K562 (cell line): ENCODE results near the gene SLC30A1. TPM values are rescaled to one million over a fixed set of nuclear protein-coding genes. Genes with fewer than 3 reads are reported as not detected.

Experiments
- CEBPB ChIP-seq: fragments of 450-650 bp; IDR thresholded peaks from 2 replicates; pipeline ENCODE4 v1.6.1; 2016; ENCODE audit warnings: missing genetic modification characterization, missing compliant biosample characterization
- ESRRA ChIP-seq: fragments of 450-650 bp; IDR thresholded peaks from 2 replicates; pipeline ENCODE4 v1.6.1; 2014; ENCODE audit warnings: low read depth, mild to moderate bottlenecking, moderate library complexity, borderline replicate concordance
- HDAC6 ChIP-seq: IDR thresholded peaks from 2 replicates; pipeline ENCODE4 v1.6.1; 2012; ENCODE audit warnings: low read depth, mild to moderate bottlenecking, control low read depth, inconsistent platforms, low read length, moderate library complexity
- NR4A1 ChIP-seq, 2 experiments: fragments of 250-450 bp in 1 of 2; fragments of 450-650 bp in 1 of 2; sonication (Bioruptor Pico) in 1 of 2; IDR thresholded peaks; 2 replicates each; pipeline versions ENCODE4 v1.4.0 to v1.6.1; 2016 to 2020; ENCODE audit warnings: mild to moderate bottlenecking in 2 of 2, missing compliant biosample characterization in 1 of 2, missing genetic modification characterization in 1 of 2, moderate library complexity in 1 of 2
- RFX5 ChIP-seq: IDR thresholded peaks from 2 replicates; pipeline ENCODE4 v1.6.1; 2011; ENCODE audit warnings: low read depth, mild to moderate bottlenecking, improper control_type of control experiment, low read length
- TBP ChIP-seq: optimal IDR thresholded peaks from 2 replicates; pipeline ENCODE3; 2011; ENCODE audit warnings: low read depth, low read length, improper control_type of control experiment
- ZNF217 ChIP-seq: sonication (generic); formaldehyde crosslinking; IDR thresholded peaks from 2 replicates; pipeline ENCODE4 v1.8.0; 2022; ENCODE audit warnings: mild to moderate bottlenecking, missing genetic modification reagents
- ZNF311 ChIP-seq: fragments of 250-450 bp; sonication (Bioruptor Pico); IDR thresholded peaks from 2 replicates; pipeline ENCODE4 v1.4.0; 2020; ENCODE audit warnings: mild to moderate bottlenecking, moderate library complexity
- ZNF354B ChIP-seq: fragments of 250-450 bp; sonication (Bioruptor Pico); IDR thresholded peaks from 2 replicates; pipeline ENCODE4 v1.4.0; 2020
- polyA plus RNA-seq, 8 experiments: library from polyadenylated mRNA; depleted of rRNA in 4 of 8; stranded (reverse) in 5 of 8; unstranded in 3 of 8; fragments of >200 nt; fragmentation: Nextera tagmentation in 2 of 8; fragmentation: Illumina TruSeq in 1 of 8; extraction: Ambion mirVana in 2 of 8; extraction: Trizol in 1 of 8; gene quantifications; 2 replicates each; pipeline versions ENCODE4 v1.2.1 to v1.2.3, GENCODE V29; 2011 to 2014; ENCODE audit warnings: inconsistent platforms in 1 of 8, missing spikeins in 1 of 8
- total RNA-seq, 7 experiments: library from RNA; depleted of rRNA in 6 of 7; stranded (reverse); fragments of >200 nt in 6 of 7; fragmentation: Illumina TruSeq in 2 of 7; extraction: Trizol in 2 of 7; gene quantifications; 2 replicates each; pipeline versions ENCODE4 v1.2.1 to v1.2.3, GENCODE V29; 2011 to 2021; ENCODE audit warnings: low replicate concordance in 1 of 7
- TF ChIP-seq, protein P1 (sequence below): fragments of 450-650 bp; IDR thresholded peaks from 2 replicates; pipeline ENCODE4 v1.7.1; 2018; ENCODE audit warnings: mild to moderate bottlenecking, low read depth; ENCODE audit not compliant: partially characterized antibody
- TF ChIP-seq, protein P2 (sequence below): fragments of 450-650 bp; formaldehyde crosslinking; IDR thresholded peaks from 2 replicates; pipeline ENCODE4 v1.4.0; 2020; ENCODE audit warnings: mild to moderate bottlenecking, moderate library complexity
- TF ChIP-seq, protein P3 (sequence below): fragments of 200-800 bp; sonication (Bioruptor generic); IDR thresholded peaks from 2 replicates; pipeline ENCODE4 v1.6.1; 2017; ENCODE audit warnings: missing genetic modification characterization, missing compliant biosample characterization

The SLC30A1 gene
- total and polyA plus RNA-seq, 9 of the 15 experiments (the other 6 are each of a cell fraction or from before 2014, with no cell fraction given) = 4.1 to 14.4 (median 6.6) TPM

DNA sequence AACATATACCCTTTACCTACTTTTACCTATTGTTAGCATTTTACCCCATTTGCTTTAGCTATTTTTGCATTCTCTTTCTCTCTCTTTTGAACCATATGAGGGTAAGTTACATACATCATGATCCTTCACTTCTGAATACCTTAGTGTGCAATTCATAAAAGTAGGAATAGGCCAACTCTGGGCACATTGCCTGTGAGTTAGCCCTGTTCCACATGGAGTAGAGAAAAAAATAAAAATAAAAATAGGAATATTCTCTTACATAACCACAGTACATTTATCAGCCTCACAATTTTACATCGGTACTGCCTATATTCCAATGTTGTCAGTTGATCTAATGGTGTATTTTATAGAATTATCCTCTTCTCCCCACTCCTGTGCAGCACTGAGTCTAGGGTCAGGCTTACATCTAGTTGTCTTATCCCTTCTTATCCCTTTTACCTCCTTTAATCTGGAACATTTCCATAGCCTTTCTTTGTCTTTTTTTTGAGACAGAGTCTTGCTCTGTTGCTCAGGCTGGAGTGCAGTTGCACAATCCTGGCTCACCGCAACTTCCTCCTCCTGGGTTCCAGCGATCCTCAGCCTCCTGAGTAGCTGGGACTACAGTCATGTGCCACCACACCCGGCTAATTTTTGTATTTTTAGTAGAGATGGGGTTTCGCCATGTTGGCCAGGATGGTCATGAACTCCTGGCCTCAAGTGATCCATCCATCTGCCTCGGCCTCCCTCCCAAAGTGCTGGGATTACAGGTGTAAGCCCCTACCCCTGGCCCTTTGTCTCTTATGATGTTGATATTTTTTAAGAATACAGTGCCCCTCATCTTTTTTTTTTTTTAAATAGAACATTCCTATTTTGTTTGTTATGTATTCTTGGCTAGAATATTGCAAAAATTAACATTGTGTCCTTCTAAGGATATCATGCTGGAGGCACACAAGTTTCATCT lies 11.1 kb upstream of the SLC30A1 start (continued):
- TF ChIP-seq, protein P1, sequence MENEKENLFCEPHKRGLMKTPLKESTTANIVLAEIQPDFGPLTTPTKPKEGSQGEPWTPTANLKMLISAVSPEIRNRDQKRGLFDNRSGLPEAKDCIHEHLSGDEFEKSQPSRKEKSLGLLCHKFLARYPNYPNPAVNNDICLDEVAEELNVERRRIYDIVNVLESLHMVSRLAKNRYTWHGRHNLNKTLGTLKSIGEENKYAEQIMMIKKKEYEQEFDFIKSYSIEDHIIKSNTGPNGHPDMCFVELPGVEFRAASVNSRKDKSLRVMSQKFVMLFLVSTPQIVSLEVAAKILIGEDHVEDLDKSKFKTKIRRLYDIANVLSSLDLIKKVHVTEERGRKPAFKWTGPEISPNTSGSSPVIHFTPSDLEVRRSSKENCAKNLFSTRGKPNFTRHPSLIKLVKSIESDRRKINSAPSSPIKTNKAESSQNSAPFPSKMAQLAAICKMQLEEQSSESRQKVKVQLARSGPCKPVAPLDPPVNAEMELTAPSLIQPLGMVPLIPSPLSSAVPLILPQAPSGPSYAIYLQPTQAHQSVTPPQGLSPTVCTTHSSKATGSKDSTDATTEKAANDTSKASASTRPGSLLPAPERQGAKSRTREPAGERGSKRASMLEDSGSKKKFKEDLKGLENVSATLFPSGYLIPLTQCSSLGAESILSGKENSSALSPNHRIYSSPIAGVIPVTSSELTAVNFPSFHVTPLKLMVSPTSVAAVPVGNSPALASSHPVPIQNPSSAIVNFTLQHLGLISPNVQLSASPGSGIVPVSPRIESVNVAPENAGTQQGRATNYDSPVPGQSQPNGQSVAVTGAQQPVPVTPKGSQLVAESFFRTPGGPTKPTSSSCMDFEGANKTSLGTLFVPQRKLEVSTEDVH = no peak
- TF ChIP-seq TBP = no peak
- no peak for TF ChIP-seq HDAC6
- peak; percentile 71; the same call in 1 of the 2 replicates for TF ChIP-seq ESRRA
- no peak for TF ChIP-seq ZNF311 (CRISPR knock-in tag)
- no peak for TF ChIP-seq ZNF217 (CRISPR knock-in tag)
- TF ChIP-seq, protein P2, sequence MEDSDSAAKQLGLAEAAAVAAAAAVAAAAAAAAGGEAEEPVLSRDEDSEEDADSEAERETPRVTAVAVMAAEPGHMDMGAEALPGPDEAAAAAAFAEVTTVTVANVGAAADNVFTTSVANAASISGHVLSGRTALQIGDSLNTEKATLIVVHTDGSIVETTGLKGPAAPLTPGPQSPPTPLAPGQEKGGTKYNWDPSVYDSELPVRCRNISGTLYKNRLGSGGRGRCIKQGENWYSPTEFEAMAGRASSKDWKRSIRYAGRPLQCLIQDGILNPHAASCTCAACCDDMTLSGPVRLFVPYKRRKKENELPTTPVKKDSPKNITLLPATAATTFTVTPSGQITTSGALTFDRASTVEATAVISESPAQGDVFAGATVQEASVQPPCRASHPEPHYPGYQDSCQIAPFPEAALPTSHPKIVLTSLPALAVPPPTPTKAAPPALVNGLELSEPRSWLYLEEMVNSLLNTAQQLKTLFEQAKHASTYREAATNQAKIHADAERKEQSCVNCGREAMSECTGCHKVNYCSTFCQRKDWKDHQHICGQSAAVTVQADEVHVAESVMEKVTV (CRISPR knock-in tag) = no peak
- TF ChIP-seq, protein P3, sequence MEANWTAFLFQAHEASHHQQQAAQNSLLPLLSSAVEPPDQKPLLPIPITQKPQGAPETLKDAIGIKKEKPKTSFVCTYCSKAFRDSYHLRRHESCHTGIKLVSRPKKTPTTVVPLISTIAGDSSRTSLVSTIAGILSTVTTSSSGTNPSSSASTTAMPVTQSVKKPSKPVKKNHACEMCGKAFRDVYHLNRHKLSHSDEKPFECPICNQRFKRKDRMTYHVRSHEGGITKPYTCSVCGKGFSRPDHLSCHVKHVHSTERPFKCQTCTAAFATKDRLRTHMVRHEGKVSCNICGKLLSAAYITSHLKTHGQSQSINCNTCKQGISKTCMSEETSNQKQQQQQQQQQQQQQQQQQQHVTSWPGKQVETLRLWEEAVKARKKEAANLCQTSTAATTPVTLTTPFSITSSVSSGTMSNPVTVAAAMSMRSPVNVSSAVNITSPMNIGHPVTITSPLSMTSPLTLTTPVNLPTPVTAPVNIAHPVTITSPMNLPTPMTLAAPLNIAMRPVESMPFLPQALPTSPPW = no peak; the same call in 1 of the 2 replicates
- TF ChIP-seq CEBPB = peak; percentile 100
- no peak for TF ChIP-seq NR4A1 (CRISPR knock-in tag; IDR thresholded peaks at IDR 0.05)
- TF ChIP-seq NR4A1 (tag; IDR thresholded peaks at IDR 0.05) = no peak
- TF ChIP-seq ZNF354B (CRISPR knock-in tag) = no peak
- no peak for TF ChIP-seq RFX5
